ENCODE results near the gene GM2A. TPM values are rescaled to one million over a fixed set of nuclear protein-coding genes. Genes with fewer than 3 reads are reported as not detected.

GM2A gene
- polyA plus RNA-seq, 2 donors, result 43.4 to 80.7 TPM

GRCh38 chr5:151275803-151276202 is 22.8 kb downstream of the GM2A start:
- H3K27ac ChIP-seq (ENCODE audit: low read depth in 2 of 2, low read length in 1 of 2), result no peak overlapping the region
- 94 to 96% methylated on average over 2 of the region's 2 CpGs for WGBS, 2 donors
- no peaks in the 10 kb centered on the region for H3K36me3 ChIP-seq (ENCODE audit: control insufficient read depth in 2 of 2, insufficient read depth in 2 of 2, low read length in 1 of 2)
- no peak overlapping the region for H3K4me3 ChIP-seq (ENCODE audit: low read depth in 1 of 2, low read length in 2 of 2)
- H3K4me1 ChIP-seq (ENCODE audit: control insufficient read depth in 2 of 2, insufficient read depth in 2 of 2, low read length in 1 of 2), result no peaks in the 10 kb centered on the region
- H3K27me3 ChIP-seq (ENCODE audit: control insufficient read depth in 1 of 2, insufficient read depth in 2 of 2, low read length in 2 of 2), result no peaks in the 10 kb centered on the region
- H3K9me3 ChIP-seq (ENCODE audit: control insufficient read depth in 2 of 2, insufficient read depth in 1 of 2, low read depth in 1 of 2, low read length in 1 of 2), result no peaks in the 10 kb centered on the region

- 75 to 78% methylated on average over 5 of the region's 5 CpGs for WGBS, 2 donors
- Histone ChIP-seq H3K4me3 (ENCODE audit: low read depth in 1 of 2, low read length in 2 of 2) (no peak overlapping the region), H3K4me1 (ENCODE audit: control insufficient read depth in 2 of 2, insufficient read depth in 2 of 2, low read length in 1 of 2) (no peaks in the 10 kb centered on the region), H3K9me3 (ENCODE audit: control insufficient read depth in 2 of 2, insufficient read depth in 1 of 2, low read depth in 1 of 2, low read length in 1 of 2) (no peaks in the 10 kb centered on the region), H3K27ac (ENCODE audit: low read depth in 2 of 2, low read length in 1 of 2) (no peak overlapping the region), H3K27me3 (ENCODE audit: control insufficient read depth in 1 of 2, insufficient read depth in 2 of 2, low read length in 2 of 2) (no peaks in the 10 kb centered on the region), H3K36me3 (ENCODE audit: control insufficient read depth in 2 of 2, insufficient read depth in 2 of 2, low read length in 1 of 2) (no peaks in the 10 kb centered on the region)
These were observed 25.9 kb downstream of the GM2A start for GRCh38 chr5:151278845-151279244.

- Histone ChIP-seq H3K27ac (ENCODE audit: low read depth in 2 of 2, low read length in 1 of 2) (no peak overlapping the region), H3K36me3 (ENCODE audit: control insufficient read depth in 2 of 2, insufficient read depth in 2 of 2, low read length in 1 of 2) (no peaks in the 10 kb centered on the region), H3K27me3 (ENCODE audit: control insufficient read depth in 1 of 2, insufficient read depth in 2 of 2, low read length in 2 of 2) (no peaks in the 10 kb centered on the region), H3K4me3 (ENCODE audit: low read depth in 1 of 2, low read length in 2 of 2) (no peak overlapping the region), H3K9me3 (ENCODE audit: control insufficient read depth in 2 of 2, insufficient read depth in 1 of 2, low read depth in 1 of 2, low read length in 1 of 2) (no peaks in the 10 kb centered on the region), H3K4me1 (ENCODE audit: control insufficient read depth in 2 of 2, insufficient read depth in 2 of 2, low read length in 1 of 2) (no peaks in the 10 kb centered on the region)
- 86 to 91% methylated on average over 2 of the region's 2 CpGs for WGBS, 2 donors
These were observed 27.5 kb downstream of the GM2A start for GRCh38 chr5:151280443-151280842.

- 86 to 87% methylated on average over 13 of the region's 13 CpGs for WGBS, 2 donors
- Histone ChIP-seq H3K4me3 (ENCODE audit: low read depth in 1 of 2, low read length in 2 of 2) (no peak overlapping the region), H3K27me3 (ENCODE audit: control insufficient read depth in 1 of 2, insufficient read depth in 2 of 2, low read length in 2 of 2) (no peaks in the 10 kb centered on the region), H3K9me3 (ENCODE audit: control insufficient read depth in 2 of 2, insufficient read depth in 1 of 2, low read depth in 1 of 2, low read length in 1 of 2) (no peaks in the 10 kb centered on the region), H3K36me3 (ENCODE audit: control insufficient read depth in 2 of 2, insufficient read depth in 2 of 2, low read length in 1 of 2) (no peaks in the 10 kb centered on the region), H3K4me1 (ENCODE audit: control insufficient read depth in 2 of 2, insufficient read depth in 2 of 2, low read length in 1 of 2) (no peaks in the 10 kb centered on the region), H3K27ac (ENCODE audit: low read depth in 2 of 2, low read length in 1 of 2) (no peak overlapping the region)
These were observed 28.1 kb downstream of the GM2A start for GRCh38 chr5:151281001-151281639.

- WGBS, 2 donors, result 78 to 85% methylated on average over 4 of the region's 4 CpGs
- no peaks in the 10 kb centered on the region for H3K27me3 ChIP-seq (ENCODE audit: control insufficient read depth in 1 of 2, insufficient read depth in 2 of 2, low read length in 2 of 2)
- no peaks in the 10 kb centered on the region for H3K4me1 ChIP-seq (ENCODE audit: control insufficient read depth in 2 of 2, insufficient read depth in 2 of 2, low read length in 1 of 2)
- no peaks in the 10 kb centered on the region for H3K9me3 ChIP-seq (ENCODE audit: control insufficient read depth in 2 of 2, insufficient read depth in 1 of 2, low read depth in 1 of 2, low read length in 1 of 2)
- H3K27ac ChIP-seq (ENCODE audit: low read depth in 2 of 2, low read length in 1 of 2), result no peak overlapping the region
- H3K36me3 ChIP-seq (ENCODE audit: control insufficient read depth in 2 of 2, insufficient read depth in 2 of 2, low read length in 1 of 2), result no peaks in the 10 kb centered on the region
- no peak overlapping the region for H3K4me3 ChIP-seq (ENCODE audit: low read depth in 1 of 2, low read length in 2 of 2)
These were observed 30.3 kb downstream of the GM2A start for GRCh38 chr5:151283120-151283825.

GRCh38 chr5:151284392-151284967 is 31.5 kb downstream of the GM2A start:
- no peak overlapping the region for H3K4me3 ChIP-seq (ENCODE audit: low read depth in 1 of 2, low read length in 2 of 2)
- no peak overlapping the region for H3K27ac ChIP-seq (ENCODE audit: low read depth in 2 of 2, low read length in 1 of 2)
- WGBS, 2 donors, result 40 to 48% methylated on average over 8 of the region's 8 CpGs
- H3K9me3 ChIP-seq (ENCODE audit: control insufficient read depth in 2 of 2, insufficient read depth in 1 of 2, low read depth in 1 of 2, low read length in 1 of 2), result no peaks in the 10 kb centered on the region
- H3K4me1 ChIP-seq (ENCODE audit: control insufficient read depth in 2 of 2, insufficient read depth in 2 of 2, low read length in 1 of 2), result no peaks in the 10 kb centered on the region
- H3K27me3 ChIP-seq (ENCODE audit: control insufficient read depth in 1 of 2, insufficient read depth in 2 of 2, low read length in 2 of 2), result no peaks in the 10 kb centered on the region
- H3K36me3 ChIP-seq (ENCODE audit: control insufficient read depth in 2 of 2, insufficient read depth in 2 of 2, low read length in 1 of 2), result no peaks in the 10 kb centered on the region

GRCh38 chr5:151285683-151286082 is 32.7 kb downstream of the GM2A start:
- no peaks in the 10 kb centered on the region for H3K9me3 ChIP-seq (ENCODE audit: control insufficient read depth in 2 of 2, insufficient read depth in 1 of 2, low read depth in 1 of 2, low read length in 1 of 2)
- H3K4me3 ChIP-seq (ENCODE audit: low read depth in 1 of 2, low read length in 2 of 2), result no peak overlapping the region
- WGBS, 2 donors, result 58 to 69% methylated on average over 5 of the region's 5 CpGs
- no peaks in the 10 kb centered on the region for H3K4me1 ChIP-seq (ENCODE audit: control insufficient read depth in 2 of 2, insufficient read depth in 2 of 2, low read length in 1 of 2)
- no peaks in the 10 kb centered on the region for H3K36me3 ChIP-seq (ENCODE audit: control insufficient read depth in 2 of 2, insufficient read depth in 2 of 2, low read length in 1 of 2)
- H3K27ac ChIP-seq (ENCODE audit: low read depth in 2 of 2, low read length in 1 of 2), result no peak overlapping the region
- H3K27me3 ChIP-seq (ENCODE audit: control insufficient read depth in 1 of 2, insufficient read depth in 2 of 2, low read length in 2 of 2), result no peaks in the 10 kb centered on the region

GRCh38 chr5:151286246-151286645 is 33.3 kb downstream of the GM2A start:
- H3K27ac ChIP-seq (ENCODE audit: low read depth in 2 of 2, low read length in 1 of 2), result no peak overlapping the region
- WGBS, 2 donors, result 83 to 86% methylated on average over 1 of the region's 1 CpG
- no peak overlapping the region for H3K4me3 ChIP-seq (ENCODE audit: low read depth in 1 of 2, low read length in 2 of 2)
- no peaks in the 10 kb centered on the region for H3K27me3 ChIP-seq (ENCODE audit: control insufficient read depth in 1 of 2, insufficient read depth in 2 of 2, low read length in 2 of 2)
- no peaks in the 10 kb centered on the region for H3K9me3 ChIP-seq (ENCODE audit: control insufficient read depth in 2 of 2, insufficient read depth in 1 of 2, low read depth in 1 of 2, low read length in 1 of 2)
- no peaks in the 10 kb centered on the region for H3K4me1 ChIP-seq (ENCODE audit: control insufficient read depth in 2 of 2, insufficient read depth in 2 of 2, low read length in 1 of 2)
- no peaks in the 10 kb centered on the region for H3K36me3 ChIP-seq (ENCODE audit: control insufficient read depth in 2 of 2, insufficient read depth in 2 of 2, low read length in 1 of 2)

- Histone ChIP-seq H3K4me3 (ENCODE audit: low read depth in 1 of 2, low read length in 2 of 2) (no peak overlapping the region), H3K36me3 (ENCODE audit: control insufficient read depth in 2 of 2, insufficient read depth in 2 of 2, low read length in 1 of 2) (no peaks in the 10 kb centered on the region), H3K9me3 (ENCODE audit: control insufficient read depth in 2 of 2, insufficient read depth in 1 of 2, low read depth in 1 of 2, low read length in 1 of 2) (no peaks in the 10 kb centered on the region), H3K27ac (ENCODE audit: low read depth in 2 of 2, low read length in 1 of 2) (no peak overlapping the region), H3K27me3 (ENCODE audit: control insufficient read depth in 1 of 2, insufficient read depth in 2 of 2, low read length in 2 of 2) (no peaks in the 10 kb centered on the region), H3K4me1 (ENCODE audit: control insufficient read depth in 2 of 2, insufficient read depth in 2 of 2, low read length in 1 of 2) (no peaks in the 10 kb centered on the region)
- WGBS, 2 donors, result 52 to 65% methylated on average over 2 of the region's 2 CpGs
These were observed 35.2 kb downstream of the GM2A start for GRCh38 chr5:151288180-151288579.

Measured in esophagus (tissue), 2 donors.